ENCODE measurements around the gene NKX2-3.

The NKX2-3 gene

GRCh38 chr10:99539820-99540219 lies 7.1 kb downstream of the NKX2-3 start:
- TF ChIP-seq YY1 (IDR thresholded peaks at IDR 0.05; ENCODE audit: low read depth) (no peak), USF1 (IDR thresholded peaks at IDR 0.05) (no peak)

GRCh38 chr10:99540306-99540656 lies 7.5 kb downstream of the NKX2-3 start:
- no peak; the same call in 1 of the 2 replicates for TF ChIP-seq TAF1 (IDR thresholded peaks at IDR 0.05; ENCODE audit: low read depth)
- TF ChIP-seq CEBPB (IDR thresholded peaks at IDR 0.05): no peak
- TF ChIP-seq CREB1 (IDR thresholded peaks at IDR 0.05; ENCODE audit: low read depth): no peak
- no peak for TF ChIP-seq RAD21 (IDR thresholded peaks at IDR 0.05; ENCODE audit: low read depth)
- no peak for TF ChIP-seq EP300 (IDR thresholded peaks at IDR 0.05; ENCODE audit: borderline replicate concordance)
- TF ChIP-seq, protein P1, sequence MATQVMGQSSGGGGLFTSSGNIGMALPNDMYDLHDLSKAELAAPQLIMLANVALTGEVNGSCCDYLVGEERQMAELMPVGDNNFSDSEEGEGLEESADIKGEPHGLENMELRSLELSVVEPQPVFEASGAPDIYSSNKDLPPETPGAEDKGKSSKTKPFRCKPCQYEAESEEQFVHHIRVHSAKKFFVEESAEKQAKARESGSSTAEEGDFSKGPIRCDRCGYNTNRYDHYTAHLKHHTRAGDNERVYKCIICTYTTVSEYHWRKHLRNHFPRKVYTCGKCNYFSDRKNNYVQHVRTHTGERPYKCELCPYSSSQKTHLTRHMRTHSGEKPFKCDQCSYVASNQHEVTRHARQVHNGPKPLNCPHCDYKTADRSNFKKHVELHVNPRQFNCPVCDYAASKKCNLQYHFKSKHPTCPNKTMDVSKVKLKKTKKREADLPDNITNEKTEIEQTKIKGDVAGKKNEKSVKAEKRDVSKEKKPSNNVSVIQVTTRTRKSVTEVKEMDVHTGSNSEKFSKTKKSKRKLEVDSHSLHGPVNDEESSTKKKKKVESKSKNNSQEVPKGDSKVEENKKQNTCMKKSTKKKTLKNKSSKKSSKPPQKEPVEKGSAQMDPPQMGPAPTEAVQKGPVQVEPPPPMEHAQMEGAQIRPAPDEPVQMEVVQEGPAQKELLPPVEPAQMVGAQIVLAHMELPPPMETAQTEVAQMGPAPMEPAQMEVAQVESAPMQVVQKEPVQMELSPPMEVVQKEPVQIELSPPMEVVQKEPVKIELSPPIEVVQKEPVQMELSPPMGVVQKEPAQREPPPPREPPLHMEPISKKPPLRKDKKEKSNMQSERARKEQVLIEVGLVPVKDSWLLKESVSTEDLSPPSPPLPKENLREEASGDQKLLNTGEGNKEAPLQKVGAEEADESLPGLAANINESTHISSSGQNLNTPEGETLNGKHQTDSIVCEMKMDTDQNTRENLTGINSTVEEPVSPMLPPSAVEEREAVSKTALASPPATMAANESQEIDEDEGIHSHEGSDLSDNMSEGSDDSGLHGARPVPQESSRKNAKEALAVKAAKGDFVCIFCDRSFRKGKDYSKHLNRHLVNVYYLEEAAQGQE (IDR thresholded peaks at IDR 0.05; ENCODE audit: low read depth): no peak

- TF ChIP-seq EP300 (IDR thresholded peaks at IDR 0.05; ENCODE audit: borderline replicate concordance): no peak
- peak; percentile 82 for TF ChIP-seq ZBTB7A (IDR thresholded peaks at IDR 0.05; ENCODE audit: low read depth)
- peak; percentile 36; the same call in 1 of the 2 replicates for TF ChIP-seq TCF12 (IDR thresholded peaks at IDR 0.05; ENCODE audit: low read depth)
- peak; percentile 35; the same call in 1 of the 2 replicates for TF ChIP-seq TAF1 (IDR thresholded peaks at IDR 0.05; ENCODE audit: low read depth)
- no peak for TF ChIP-seq NFIC (IDR thresholded peaks at IDR 0.05)
Observed at GRCh38 chr10:99540657-99541531, 8.2 kb downstream of the NKX2-3 start.

GRCh38 chr10:99544322-99544721 lies 11.6 kb downstream of the NKX2-3 start:
- TF ChIP-seq USF1 (IDR thresholded peaks at IDR 0.05): no peak
- no peak for TF ChIP-seq CREB1 (IDR thresholded peaks at IDR 0.05; ENCODE audit: low read depth)
- TF ChIP-seq ZBTB7A (IDR thresholded peaks at IDR 0.05; ENCODE audit: low read depth): no peak
- TF ChIP-seq NFIC (IDR thresholded peaks at IDR 0.05): no peak
- no peak for TF ChIP-seq TEAD4 (IDR thresholded peaks at IDR 0.05)

DNA sequence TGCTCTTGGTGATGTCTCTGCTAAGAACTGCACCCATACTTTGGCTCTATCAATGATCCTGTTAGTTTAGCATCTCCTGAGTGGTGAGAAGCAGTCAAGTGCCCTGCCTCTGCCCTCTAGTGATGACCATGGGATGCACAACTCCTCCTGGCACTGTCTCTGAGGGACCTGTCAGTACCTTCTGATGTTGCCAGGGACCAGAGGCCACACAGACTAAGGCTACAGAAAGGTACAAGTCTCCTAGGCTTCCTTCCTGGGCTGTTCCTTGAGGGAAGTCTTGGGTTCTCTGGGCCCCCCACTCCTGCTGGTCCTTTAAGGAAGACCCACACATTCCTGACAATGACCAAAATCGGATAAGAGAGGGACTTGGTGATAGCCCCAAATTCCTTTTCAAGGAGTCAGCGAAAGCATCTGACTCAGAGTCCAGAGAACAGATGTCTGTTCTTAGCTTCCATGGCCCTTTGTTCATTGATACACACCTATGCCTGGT lies 15.3 kb downstream of the NKX2-3 start:
- TF ChIP-seq FOXM1 (IDR thresholded peaks at IDR 0.05; ENCODE audit: borderline replicate concordance, low read depth) (no peak), CREB1 (IDR thresholded peaks at IDR 0.05; ENCODE audit: low read depth) (no peak), NFIC (IDR thresholded peaks at IDR 0.05) (no peak), RAD21 (IDR thresholded peaks at IDR 0.05; ENCODE audit: low read depth) (peak; percentile 52; the same call in 1 of the 2 replicates), CEBPB (IDR thresholded peaks at IDR 0.05) (no peak), USF1 (IDR thresholded peaks at IDR 0.05) (no peak), TCF12 (IDR thresholded peaks at IDR 0.05; ENCODE audit: low read depth) (no peak), ZBTB7A (IDR thresholded peaks at IDR 0.05; ENCODE audit: low read depth) (no peak)

GRCh38 chr10:99551158-99551557 lies 18.4 kb downstream of the NKX2-3 start:
- TF ChIP-seq NFIC (IDR thresholded peaks at IDR 0.05): no peak
- no peak for TF ChIP-seq YY1 (IDR thresholded peaks at IDR 0.05; ENCODE audit: low read depth)
- no peak for TF ChIP-seq ZBTB7A (IDR thresholded peaks at IDR 0.05; ENCODE audit: low read depth)
- TF ChIP-seq TEAD4 (IDR thresholded peaks at IDR 0.05): no peak
- no peak for TF ChIP-seq FOXM1 (IDR thresholded peaks at IDR 0.05; ENCODE audit: borderline replicate concordance, low read depth)
- TF ChIP-seq EP300 (IDR thresholded peaks at IDR 0.05; ENCODE audit: borderline replicate concordance): no peak
- no peak for TF ChIP-seq TCF12 (IDR thresholded peaks at IDR 0.05; ENCODE audit: low read depth)
- no peak for TF ChIP-seq CREB1 (IDR thresholded peaks at IDR 0.05; ENCODE audit: low read depth)
- TF ChIP-seq, protein P2, sequence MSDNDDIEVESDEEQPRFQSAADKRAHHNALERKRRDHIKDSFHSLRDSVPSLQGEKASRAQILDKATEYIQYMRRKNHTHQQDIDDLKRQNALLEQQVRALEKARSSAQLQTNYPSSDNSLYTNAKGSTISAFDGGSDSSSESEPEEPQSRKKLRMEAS (IDR thresholded peaks at IDR 0.05): no peak
- no peak for TF ChIP-seq EGR1 (IDR thresholded peaks at IDR 0.05)
- no peak for TF ChIP-seq TAF1 (IDR thresholded peaks at IDR 0.05; ENCODE audit: low read depth)
- no peak for TF ChIP-seq RAD21 (IDR thresholded peaks at IDR 0.05; ENCODE audit: low read depth)
- TF ChIP-seq USF1 (IDR thresholded peaks at IDR 0.05): no peak
- no peak for TF ChIP-seq CEBPB (IDR thresholded peaks at IDR 0.05)
- TF ChIP-seq, protein P1 (IDR thresholded peaks at IDR 0.05; ENCODE audit: low read depth): no peak

Measured in Ishikawa (cell line).